Measurements from ENCODE around the gene MAGI1. TPM values are rescaled to one million over a fixed set of nuclear protein-coding genes. Genes with fewer than 3 reads are reported as not detected.

The MAGI1 gene
- total RNA-seq, 2 donors from 2014 or later: 38.6 to 45.1 TPM

- TF ChIP-seq CTCF (conservative IDR thresholded peaks at IDR 0.05): no peak
- Histone ChIP-seq H3K4me1 (ENCODE audit: control insufficient read depth, insufficient read depth, low read length) (no peaks in the 10 kb centered on the region), H3K4me3 (ENCODE audit: low read length) (no peak overlapping the region), H3K27me3 (ENCODE audit: control insufficient read depth, insufficient read depth, low read length, poor library complexity, severe bottlenecking) (no peaks in the 10 kb centered on the region), H3K27ac (ENCODE audit: low read depth, low read length) (no peak overlapping the region), H3K9me3 (ENCODE audit: control insufficient read depth, low read length) (no peaks in the 10 kb centered on the region), H3K9ac (ENCODE audit: extremely low read depth, low read length, poor library complexity, severe bottlenecking) (no peak overlapping the region), H3K36me3 (ENCODE audit: control insufficient read depth, insufficient read depth, low read length) (peaks cover 4% of the 10 kb centered on the region)
- no peak for DNase-seq
- peaks cover 2% of the 10 kb centered on the region for H3K36me3 Mint-ChIP-seq (ENCODE audit: low read depth)
- H3K4me3 Mint-ChIP-seq: no peak overlapping the region
- H3K4me1 Mint-ChIP-seq: peaks cover 38% of the 10 kb centered on the region
- no peaks in the 10 kb centered on the region for H3K9me3 Mint-ChIP-seq
- no peaks in the 10 kb centered on the region for H3K27me3 Mint-ChIP-seq (ENCODE audit: insufficient read depth)
- 85 to 94% methylated on average over 4 of the region's 4 CpGs for WGBS, 2 experiments (ENCODE audit: insufficient coverage in 1 of 2, insufficient read length in 1 of 2)
- H3K27ac Mint-ChIP-seq: no peak overlapping the region
Measured at GRCh38 chr3:65351753-65352152, 687.0 kb downstream of the MAGI1 start.

GRCh38 chr3:65350801-65351476, 687.8 kb downstream of the MAGI1 start:
- no peak for TF ChIP-seq CTCF (conservative IDR thresholded peaks at IDR 0.05)
- peaks cover 2% of the 10 kb centered on the region for H3K36me3 Mint-ChIP-seq (ENCODE audit: low read depth)
- Histone ChIP-seq H3K4me3 (ENCODE audit: low read length) (no peak overlapping the region), H3K36me3 (ENCODE audit: control insufficient read depth, insufficient read depth, low read length) (peaks cover 3% of the 10 kb centered on the region), H3K27me3 (ENCODE audit: control insufficient read depth, insufficient read depth, low read length, poor library complexity, severe bottlenecking) (no peaks in the 10 kb centered on the region), H3K9ac (ENCODE audit: extremely low read depth, low read length, poor library complexity, severe bottlenecking) (no peak overlapping the region), H3K4me1 (ENCODE audit: control insufficient read depth, insufficient read depth, low read length) (no peaks in the 10 kb centered on the region), H3K9me3 (ENCODE audit: control insufficient read depth, low read length) (no peaks in the 10 kb centered on the region), H3K27ac (ENCODE audit: low read depth, low read length) (no peak overlapping the region)
- no peaks in the 10 kb centered on the region for H3K9me3 Mint-ChIP-seq
- no peak for DNase-seq
- no peak overlapping the region for H3K27ac Mint-ChIP-seq
- peaks cover 35% of the 10 kb centered on the region for H3K4me1 Mint-ChIP-seq
- H3K4me3 Mint-ChIP-seq: no peak overlapping the region
- WGBS, 2 experiments (ENCODE audit: insufficient coverage in 1 of 2, insufficient read length in 1 of 2): 87 to 94% methylated on average over 3 to 5 of the region's 5 CpGs
- no peaks in the 10 kb centered on the region for H3K27me3 Mint-ChIP-seq (ENCODE audit: insufficient read depth)

GRCh38 chr3:65348398-65348995, 690.2 kb downstream of the MAGI1 start:
- H3K27ac Mint-ChIP-seq: no peak overlapping the region
- Histone ChIP-seq H3K27me3 (ENCODE audit: control insufficient read depth, insufficient read depth, low read length, poor library complexity, severe bottlenecking) (no peaks in the 10 kb centered on the region), H3K4me1 (ENCODE audit: control insufficient read depth, insufficient read depth, low read length) (no peaks in the 10 kb centered on the region)

More at GRCh38 chr3:65348398-65348995, 690.2 kb downstream of the MAGI1 start:
- no peaks in the 10 kb centered on the region for H3K27me3 Mint-ChIP-seq (ENCODE audit: insufficient read depth)
- no peaks in the 10 kb centered on the region for H3K9me3 Mint-ChIP-seq
- no peak overlapping the region for H3K4me3 Mint-ChIP-seq
- no peak for TF ChIP-seq CTCF (conservative IDR thresholded peaks at IDR 0.05)
- no peak overlapping the region for H3K27ac ChIP-seq (ENCODE audit: low read depth, low read length)
- DNase-seq: no peak
- no peaks in the 10 kb centered on the region for H3K36me3 ChIP-seq (ENCODE audit: control insufficient read depth, insufficient read depth, low read length)
- H3K9me3 ChIP-seq (ENCODE audit: control insufficient read depth, low read length): no peaks in the 10 kb centered on the region
- H3K36me3 Mint-ChIP-seq (ENCODE audit: low read depth): no peaks in the 10 kb centered on the region
- 94 to 98% methylated on average over 7 to 8 of the region's 8 CpGs for WGBS, 2 experiments (ENCODE audit: insufficient coverage in 1 of 2, insufficient read length in 1 of 2)
- H3K4me1 Mint-ChIP-seq: peaks cover 31% of the 10 kb centered on the region
- no peak overlapping the region for H3K4me3 ChIP-seq (ENCODE audit: low read length)
- H3K9ac ChIP-seq (ENCODE audit: extremely low read depth, low read length, poor library complexity, severe bottlenecking): no peak overlapping the region
